GM10266 (cell line): ENCODE measurements around the gene ST8SIA3.

Source experiments
- DNase-seq: peaks from one replicate; pipeline ENCODE4 v3.0.0; 2012; ENCODE audit errors: extremely low spot score
- TF ChIP-seq, protein P1 (sequence below): IDR thresholded peaks from 2 replicates; pipeline ENCODE4 v1.5.1; 2012; ENCODE audit warnings: mild to moderate bottlenecking, low read depth; ENCODE audit not compliant: control insufficient read depth, insufficient read depth; ENCODE audit errors: missing control alignments

Gene ST8SIA3

DNA sequence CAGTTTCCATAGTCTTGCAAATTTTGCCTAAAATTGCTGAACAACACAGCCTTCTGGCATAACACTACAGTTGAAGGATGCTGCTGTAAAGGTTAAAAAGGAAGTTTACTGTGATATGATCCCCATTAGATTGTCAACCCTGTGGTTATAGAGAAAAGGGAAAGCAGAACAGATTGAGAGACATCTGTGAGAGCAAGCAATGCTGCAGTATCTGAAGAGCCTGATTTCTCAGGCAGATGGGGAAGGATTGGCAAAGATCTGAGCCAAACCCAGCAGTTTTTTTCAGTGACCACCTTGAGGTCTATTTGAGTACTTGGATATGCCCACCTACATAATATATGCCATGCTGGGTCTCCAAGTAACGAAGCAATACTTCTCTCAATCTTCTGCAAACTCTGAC lies 8.5 kb upstream of the ST8SIA3 start:
- TF ChIP-seq, protein P1, sequence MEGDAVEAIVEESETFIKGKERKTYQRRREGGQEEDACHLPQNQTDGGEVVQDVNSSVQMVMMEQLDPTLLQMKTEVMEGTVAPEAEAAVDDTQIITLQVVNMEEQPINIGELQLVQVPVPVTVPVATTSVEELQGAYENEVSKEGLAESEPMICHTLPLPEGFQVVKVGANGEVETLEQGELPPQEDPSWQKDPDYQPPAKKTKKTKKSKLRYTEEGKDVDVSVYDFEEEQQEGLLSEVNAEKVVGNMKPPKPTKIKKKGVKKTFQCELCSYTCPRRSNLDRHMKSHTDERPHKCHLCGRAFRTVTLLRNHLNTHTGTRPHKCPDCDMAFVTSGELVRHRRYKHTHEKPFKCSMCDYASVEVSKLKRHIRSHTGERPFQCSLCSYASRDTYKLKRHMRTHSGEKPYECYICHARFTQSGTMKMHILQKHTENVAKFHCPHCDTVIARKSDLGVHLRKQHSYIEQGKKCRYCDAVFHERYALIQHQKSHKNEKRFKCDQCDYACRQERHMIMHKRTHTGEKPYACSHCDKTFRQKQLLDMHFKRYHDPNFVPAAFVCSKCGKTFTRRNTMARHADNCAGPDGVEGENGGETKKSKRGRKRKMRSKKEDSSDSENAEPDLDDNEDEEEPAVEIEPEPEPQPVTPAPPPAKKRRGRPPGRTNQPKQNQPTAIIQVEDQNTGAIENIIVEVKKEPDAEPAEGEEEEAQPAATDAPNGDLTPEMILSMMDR = no peak
- no peak for DNase-seq

DNA sequence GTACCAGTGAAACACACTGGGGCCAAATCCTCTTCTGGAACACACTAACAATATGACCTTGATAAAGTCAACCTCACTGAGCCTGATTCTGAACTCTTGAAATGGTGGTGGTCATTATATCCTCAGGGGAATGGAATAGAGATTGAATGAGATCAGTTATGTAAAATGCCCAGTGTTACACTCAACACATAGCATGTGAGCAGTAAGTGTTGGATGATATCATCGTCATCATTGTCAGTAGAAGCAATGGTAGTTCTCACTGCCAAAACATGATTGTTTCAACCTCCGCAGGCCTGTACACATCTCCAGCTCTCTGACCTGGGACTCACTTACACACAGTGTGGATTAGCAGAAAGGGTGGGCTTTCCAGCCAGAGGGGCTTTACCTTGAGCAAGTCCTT lies 5.5 kb upstream of the ST8SIA3 start:
- TF ChIP-seq, protein P1 = no peak
- no peak for DNase-seq

DNA sequence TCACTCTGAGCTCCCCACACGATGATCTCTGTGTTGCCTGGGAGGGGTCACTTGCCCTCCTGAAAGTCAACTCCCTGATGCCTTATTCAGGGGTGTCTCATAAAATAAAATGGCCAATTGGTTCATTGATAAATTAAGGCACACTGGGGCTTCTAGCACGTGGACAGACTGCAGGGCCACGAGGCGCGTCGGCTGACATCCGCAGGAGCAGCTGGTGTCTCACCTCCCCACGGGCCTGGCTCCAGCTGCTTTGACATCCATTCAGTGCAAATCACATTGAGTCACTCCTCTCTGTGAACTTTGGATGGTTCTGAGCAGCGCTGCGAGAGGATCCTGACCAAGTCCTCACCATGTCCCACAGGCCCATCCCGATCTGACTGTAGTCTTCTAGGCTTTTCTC lies 4.6 kb upstream of the ST8SIA3 start:
- TF ChIP-seq, protein P1 = no peak
- DNase-seq = no peak

DNA sequence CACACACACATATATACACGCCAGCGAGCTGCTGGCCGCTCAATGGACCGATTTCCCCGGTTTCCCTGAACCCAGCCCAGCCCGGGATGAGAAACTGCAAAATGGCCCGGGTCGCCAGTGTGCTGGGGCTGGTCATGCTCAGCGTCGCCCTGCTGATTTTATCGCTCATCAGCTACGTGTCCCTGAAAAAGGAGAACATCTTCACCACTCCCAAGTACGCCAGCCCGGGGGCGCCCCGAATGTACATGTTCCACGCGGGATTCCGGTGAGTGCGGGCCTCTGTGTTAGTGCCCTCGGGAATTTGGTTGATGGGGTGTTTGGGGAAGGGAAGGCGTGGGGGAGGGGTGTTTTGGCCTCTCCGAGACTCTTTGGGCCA lies 392 bp downstream of the ST8SIA3 start:
- DNase-seq = peak; percentile 16
- TF ChIP-seq, protein P1 = no peak

DNA sequence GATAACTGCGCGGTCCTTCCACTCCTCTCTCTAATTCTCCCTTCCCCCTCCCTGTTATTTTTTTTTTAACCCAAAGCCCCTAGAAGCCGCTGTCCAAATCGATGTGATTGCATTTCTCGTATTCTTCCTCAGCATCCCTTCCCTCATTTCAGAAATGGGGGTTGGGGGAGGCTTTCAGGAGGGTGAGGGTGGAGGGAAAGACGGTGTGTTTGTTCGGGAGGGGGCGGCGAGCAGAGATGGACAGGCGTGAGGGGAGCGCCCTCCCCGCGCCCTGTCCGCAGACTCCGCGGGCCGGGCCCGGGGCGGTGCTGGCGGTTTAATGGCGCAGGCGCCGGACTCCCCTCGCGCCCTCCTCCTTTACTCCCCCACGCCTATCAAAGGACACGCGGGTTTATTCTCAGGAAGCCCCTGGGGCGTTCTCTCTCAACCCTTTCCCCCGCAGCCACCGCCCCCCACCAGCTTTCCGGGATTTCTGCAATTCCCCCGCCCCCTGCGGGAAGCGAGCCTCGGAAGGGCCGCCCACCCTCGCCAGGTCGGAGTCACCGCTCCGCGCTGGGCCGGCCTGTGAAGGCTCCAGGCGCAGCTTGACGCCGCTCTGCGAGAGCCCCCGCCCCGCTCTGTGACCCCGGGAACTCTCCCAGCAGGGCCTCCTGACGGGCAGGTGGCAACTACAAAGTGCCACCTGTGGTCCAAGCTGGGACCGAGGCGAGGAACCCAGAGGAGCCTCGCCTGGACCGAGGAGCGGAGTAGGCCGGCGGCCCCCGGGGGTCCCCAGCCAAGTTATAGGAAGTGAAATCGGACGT lies 981 bp downstream of the ST8SIA3 start:
- peak; percentile 10 for DNase-seq
- TF ChIP-seq, protein P1 = no peak

DNA sequence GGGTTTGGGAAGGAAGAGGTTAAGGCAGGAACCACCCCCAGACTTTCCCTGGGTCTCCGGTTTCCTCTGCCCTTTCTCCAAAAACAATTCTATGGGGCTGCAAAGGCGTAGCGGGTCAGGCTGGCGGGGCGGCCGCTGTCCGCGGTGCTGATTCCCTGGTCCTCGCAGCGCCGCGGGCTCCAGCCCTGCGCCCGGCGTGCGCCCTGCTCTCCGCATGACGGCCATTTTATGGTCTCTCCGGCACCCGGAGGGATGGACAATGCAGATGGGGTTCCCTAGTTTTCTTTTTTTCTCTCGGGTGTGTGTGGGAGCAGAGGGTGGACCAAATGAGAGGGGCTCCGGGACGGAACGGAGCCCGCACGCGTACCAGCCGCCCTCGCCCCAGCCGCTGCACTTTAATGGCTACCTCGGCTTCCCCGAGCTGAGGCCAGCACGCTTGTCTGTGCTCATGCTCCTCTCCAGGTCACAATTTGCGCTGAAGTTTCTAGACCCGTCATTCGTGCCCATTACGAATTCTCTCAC lies 1.6 kb downstream of the ST8SIA3 start:
- TF ChIP-seq, protein P1 = no peak
- DNase-seq = peak; percentile 70

DNA sequence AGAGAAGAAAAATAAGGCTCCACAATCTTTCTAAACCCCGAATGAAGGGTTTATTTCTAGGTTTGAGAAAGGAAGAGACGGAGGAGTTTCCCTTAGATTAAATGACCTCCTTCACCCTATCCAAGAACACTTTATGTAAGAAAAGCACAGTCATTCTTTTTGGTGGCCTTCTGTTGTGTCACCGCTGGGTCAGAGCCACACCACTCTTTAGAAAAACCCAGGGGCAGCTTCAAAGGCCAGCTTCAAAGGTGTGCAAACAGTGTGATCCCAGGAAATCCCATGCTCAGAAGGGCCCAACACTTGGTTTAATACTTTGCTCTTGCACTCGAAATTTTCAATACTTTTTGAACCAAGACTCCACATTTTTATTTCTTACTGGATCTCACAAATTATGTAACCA lies 7.1 kb downstream of the ST8SIA3 start:
- TF ChIP-seq, protein P1 = no peak

More for the DNA sequence above, 7.1 kb downstream of the ST8SIA3 start:
- no peak for DNase-seq
